HG03066 (cell line): ENCODE results near the gene TRAF5.
"Not testable (repeated sequence)": the region's sequence is repeated elsewhere in the genome, so short reads cannot be mapped to it uniquely, and the experiment has no call there.

Experiments
- ATAC-seq: cut with Tn5 transposase; IDR thresholded peaks from one replicate; pipeline ENCODE4 v1.9.1; 2021; ENCODE audit warnings: low read depth; ENCODE audit not compliant: unreplicated experiment

Gene TRAF5

GRCh38 chr1:211343607-211344006 lies 17.0 kb downstream of the TRAF5 start:
- ATAC-seq, result no peak

GRCh38 chr1:211344152-211344618 lies 17.6 kb downstream of the TRAF5 start:
- no peak for ATAC-seq

GRCh38 chr1:211345719-211346118 lies 19.1 kb downstream of the TRAF5 start:
- no peak for ATAC-seq

- ATAC-seq, result no peak
These were observed 20.6 kb downstream of the TRAF5 start for GRCh38 chr1:211347077-211347844.

GRCh38 chr1:211348547-211348946 lies 21.9 kb downstream of the TRAF5 start:
- ATAC-seq, result no peak

GRCh38 chr1:211349741-211350140 lies 23.1 kb downstream of the TRAF5 start:
- ATAC-seq, result no peak

- ATAC-seq, result not testable (repeated sequence)
These were observed 25.4 kb downstream of the TRAF5 start for GRCh38 chr1:211352055-211352454.

GRCh38 chr1:211352465-211352864 lies 25.8 kb downstream of the TRAF5 start:
- ATAC-seq, result no peak

- peak; percentile 76 for ATAC-seq
These were observed 26.4 kb downstream of the TRAF5 start for GRCh38 chr1:211352985-211353515.

GRCh38 chr1:211353562-211354212 lies 27.1 kb downstream of the TRAF5 start:
- no peak for ATAC-seq

GRCh38 chr1:211355873-211356272 lies 29.2 kb downstream of the TRAF5 start:
- ATAC-seq, result no peak

GRCh38 chr1:211356723-211357407 lies 30.2 kb downstream of the TRAF5 start:
- no peak for ATAC-seq

GRCh38 chr1:211358685-211359084 lies 32.1 kb downstream of the TRAF5 start:
- no peak for ATAC-seq

- no peak for ATAC-seq
These were observed 33.2 kb downstream of the TRAF5 start for GRCh38 chr1:211359876-211360275.

GRCh38 chr1:211361202-211361601 lies 34.6 kb downstream of the TRAF5 start:
- no peak for ATAC-seq

- ATAC-seq, result no peak
These were observed 43.0 kb downstream of the TRAF5 start for GRCh38 chr1:211369640-211370039.

- no peak for ATAC-seq
These were observed 44.0 kb downstream of the TRAF5 start for GRCh38 chr1:211370669-211371068.

GRCh38 chr1:211371406-211372105 lies 44.9 kb downstream of the TRAF5 start:
- ATAC-seq, result no peak

- no peak for ATAC-seq
These were observed 45.8 kb downstream of the TRAF5 start for GRCh38 chr1:211372463-211372862.

- no peak for ATAC-seq
These were observed 48.6 kb downstream of the TRAF5 start for GRCh38 chr1:211375146-211375818.
